HepG2 (cell line): Measurements from ENCODE around the gene NDE1. TPM values are rescaled to one million over a fixed set of nuclear protein-coding genes. Genes with fewer than 3 reads are reported as not detected.

Experiments
- CAMTA2 ChIP-seq: sonication (generic); formaldehyde crosslinking; IDR thresholded peaks from 2 replicates; pipeline ENCODE4 v1.4.0; 2020; ENCODE audit warnings: mild to moderate bottlenecking, missing genetic modification reagents, borderline replicate concordance
- CHCHD3 ChIP-seq: sonication (generic); formaldehyde crosslinking; IDR thresholded peaks from 2 replicates; pipeline ENCODE4 v1.8.0; 2022; ENCODE audit warnings: mild to moderate bottlenecking, missing genetic modification reagents, moderate library complexity
- EZH2 ChIP-seq: conservative IDR thresholded peaks from 2 replicates; pipeline ENCODE4 v1.6.1; 2012; ENCODE audit warnings: mild to moderate bottlenecking, low read depth, low read length, moderate library complexity
- NKX3-1 ChIP-seq: sonication (generic); formaldehyde crosslinking; IDR thresholded peaks from 2 replicates; pipeline ENCODE4 v1.5.0; 2020; ENCODE audit warnings: missing genetic modification reagents
- SMC3 ChIP-seq: IDR thresholded peaks from 2 replicates; pipeline ENCODE4 v1.6.1; 2011; ENCODE audit warnings: low read length, improper control_type of control experiment
- TOE1 ChIP-seq: sonication (generic); formaldehyde crosslinking; IDR thresholded peaks from 2 replicates; pipeline ENCODE4 v1.4.0; 2020; ENCODE audit warnings: mild to moderate bottlenecking, missing genetic modification reagents
- U2AF2 ChIP-seq: fragments of 200-400 bp; formaldehyde crosslinking; IDR thresholded peaks from 2 replicates; pipeline ENCODE4 v1.6.1; 2017; ENCODE audit warnings: low read depth, mild to moderate bottlenecking, low read length
- YY1 ChIP-seq: IDR thresholded peaks from 2 replicates; pipeline ENCODE4 v1.6.1; 2011; ENCODE audit warnings: low read length, low read depth, moderate library complexity, mild to moderate bottlenecking; ENCODE audit not compliant: insufficient read depth, insufficient replicate concordance
- ZFP41 ChIP-seq: sonication (generic); formaldehyde crosslinking; IDR thresholded peaks from 2 replicates; pipeline ENCODE4 v1.4.0; 2020; ENCODE audit warnings: mild to moderate bottlenecking, missing genetic modification reagents, borderline replicate concordance
- ZNF20 ChIP-seq: sonication (generic); formaldehyde crosslinking; IDR thresholded peaks from 2 replicates; pipeline ENCODE4 v1.4.0; 2020; ENCODE audit warnings: mild to moderate bottlenecking, moderate library complexity, missing genetic modification reagents
- ZNF224 ChIP-seq: sonication (generic); formaldehyde crosslinking; IDR thresholded peaks from 2 replicates; pipeline ENCODE4 v1.5.0; 2020; ENCODE audit warnings: mild to moderate bottlenecking, missing genetic modification reagents
- ZNF746 ChIP-seq: sonication (generic); formaldehyde crosslinking; IDR thresholded peaks from 2 replicates; pipeline ENCODE4 v1.8.0; 2022; ENCODE audit warnings: mild to moderate bottlenecking, missing genetic modification reagents
- polyA plus RNA-seq, 8 experiments: library from polyadenylated mRNA; depleted of rRNA in 3 of 8; stranded (reverse) in 7 of 8; unstranded in 1 of 8; fragments of >200 nt; fragmentation: Illumina TruSeq in 4 of 8; extraction: Trizol in 4 of 8; gene quantifications; 2 replicates each; pipeline versions ENCODE4 v1.2.1 to v1.2.3, GENCODE V29; 2011 to 2016; ENCODE audit warnings: low read depth in 4 of 8, missing spikeins in 1 of 8, mixed read lengths in 1 of 8; ENCODE audit not compliant: insufficient read depth in 1 of 8
- total RNA-seq, 5 experiments: library from RNA; depleted of rRNA; stranded (reverse); fragments of >200 nt; fragmentation: Illumina TruSeq; extraction: Trizol; gene quantifications; 2 replicates each; pipeline ENCODE4 v1.2.3, GENCODE V29; 2016; ENCODE audit warnings: low read depth in 1 of 5
- TF ChIP-seq, protein P1 (sequence below): sonication (generic); formaldehyde crosslinking; IDR thresholded peaks from 2 replicates; pipeline ENCODE4 v1.4.0; 2020; ENCODE audit warnings: mild to moderate bottlenecking, missing genetic modification reagents
- TF ChIP-seq, protein P2 (sequence below): sonication (generic); formaldehyde crosslinking; IDR thresholded peaks from 2 replicates; pipeline ENCODE4 v1.5.0; 2020; ENCODE audit warnings: mild to moderate bottlenecking, low read depth, missing genetic modification reagents, borderline replicate concordance
- TF ChIP-seq, protein P3 (sequence below), 2 experiments: sonication (generic) in 1 of 2; formaldehyde crosslinking in 1 of 2; IDR thresholded peaks; 2 replicates each; pipeline versions ENCODE4 v1.4.0 to v1.6.1; 2018 to 2020; ENCODE audit warnings: missing genetic modification reagents in 2 of 2, borderline replicate concordance in 1 of 2, low read depth in 1 of 2, mild to moderate bottlenecking in 1 of 2, missing biosample characterization in 1 of 2
- TF ChIP-seq, protein P4 (sequence below): sonication (generic); formaldehyde crosslinking; IDR thresholded peaks from 2 replicates; pipeline ENCODE4 v1.8.0; 2022; ENCODE audit warnings: mild to moderate bottlenecking, missing genetic modification reagents, moderate library complexity
- TF ChIP-seq, protein P5 (sequence below): fragments of 450-650 bp; IDR thresholded peaks from 2 replicates; pipeline ENCODE4 v1.6.1; 2017; ENCODE audit warnings: mild to moderate bottlenecking
- TF ChIP-seq, protein P6 (sequence below): sonication (generic); formaldehyde crosslinking; IDR thresholded peaks from 2 replicates; pipeline ENCODE4 v1.4.0; 2020; ENCODE audit warnings: mild to moderate bottlenecking, low read depth, missing genetic modification reagents

The NDE1 gene
- total and polyA plus RNA-seq, 2 of the 13 experiments (the other 11 are each of a cell fraction or from before 2014, with no cell fraction given), result 40.9 to 72.5 TPM

DNA sequence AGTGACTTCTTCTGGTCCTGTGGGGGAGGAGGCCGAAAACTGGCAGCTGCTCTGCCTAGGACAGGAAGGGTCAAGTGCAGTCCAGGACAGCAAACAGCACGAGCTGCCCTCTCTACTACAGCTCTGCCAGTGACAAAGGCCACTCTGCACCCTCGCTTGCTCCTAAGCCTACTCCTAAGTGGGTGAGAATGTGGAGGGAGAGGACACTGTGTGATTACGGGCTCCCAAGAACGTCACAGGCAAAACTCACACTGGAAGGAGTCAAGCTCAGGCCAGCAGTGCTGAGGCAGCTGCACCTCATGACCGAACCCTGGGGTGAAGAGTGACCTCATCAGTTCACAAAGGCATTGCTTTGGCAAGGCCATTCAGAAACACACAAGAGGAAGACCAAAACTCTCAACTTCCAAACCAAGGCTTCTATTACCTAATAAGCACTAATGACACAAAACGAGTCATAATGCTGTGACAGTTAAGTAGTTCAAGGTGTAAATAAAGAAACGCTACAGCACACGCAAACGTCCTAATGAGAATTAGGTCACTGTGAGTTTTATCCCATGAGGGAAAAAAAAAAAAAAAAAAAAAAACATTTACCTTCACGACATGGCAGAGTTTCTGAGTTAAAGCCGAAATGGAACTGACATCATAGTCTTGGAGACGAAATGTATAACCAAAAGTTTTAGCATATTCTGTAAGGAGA is 42.2 kb upstream of the NDE1 start (continued):
- TF ChIP-seq SMC3 (no peak), U2AF2 (no peak), CAMTA2 (CRISPR knock-in tag) (no peak), TOE1 (CRISPR knock-in tag) (no peak), YY1 (no peak), ZFP41 (CRISPR knock-in tag) (no peak), EZH2 (no peak), ZNF20 (CRISPR knock-in tag) (no peak), CHCHD3 (CRISPR knock-in tag) (no peak), NKX3-1 (CRISPR knock-in tag) (no peak), ZNF224 (CRISPR knock-in tag) (no peak), ZNF746 (CRISPR knock-in tag) (no peak)
- TF ChIP-seq, protein P1, sequence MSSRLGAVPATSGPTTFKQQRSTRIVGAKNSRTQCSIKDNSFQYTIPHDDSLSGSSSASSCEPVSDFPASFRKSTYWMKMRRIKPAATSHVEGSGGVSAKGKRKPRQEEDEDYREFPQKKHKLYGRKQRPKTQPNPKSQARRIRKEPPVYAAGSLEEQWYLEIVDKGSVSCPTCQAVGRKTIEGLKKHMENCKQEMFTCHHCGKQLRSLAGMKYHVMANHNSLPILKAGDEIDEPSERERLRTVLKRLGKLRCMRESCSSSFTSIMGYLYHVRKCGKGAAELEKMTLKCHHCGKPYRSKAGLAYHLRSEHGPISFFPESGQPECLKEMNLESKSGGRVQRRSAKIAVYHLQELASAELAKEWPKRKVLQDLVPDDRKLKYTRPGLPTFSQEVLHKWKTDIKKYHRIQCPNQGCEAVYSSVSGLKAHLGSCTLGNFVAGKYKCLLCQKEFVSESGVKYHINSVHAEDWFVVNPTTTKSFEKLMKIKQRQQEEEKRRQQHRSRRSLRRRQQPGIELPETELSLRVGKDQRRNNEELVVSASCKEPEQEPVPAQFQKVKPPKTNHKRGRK (CRISPR knock-in tag), result no peak; the same call in 1 of the 2 replicates
- TF ChIP-seq, protein P2, sequence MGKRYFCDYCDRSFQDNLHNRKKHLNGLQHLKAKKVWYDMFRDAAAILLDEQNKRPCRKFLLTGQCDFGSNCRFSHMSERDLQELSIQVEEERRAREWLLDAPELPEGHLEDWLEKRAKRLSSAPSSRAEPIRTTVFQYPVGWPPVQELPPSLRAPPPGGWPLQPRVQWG (CRISPR knock-in tag), result no peak
- TF ChIP-seq, protein P3, sequence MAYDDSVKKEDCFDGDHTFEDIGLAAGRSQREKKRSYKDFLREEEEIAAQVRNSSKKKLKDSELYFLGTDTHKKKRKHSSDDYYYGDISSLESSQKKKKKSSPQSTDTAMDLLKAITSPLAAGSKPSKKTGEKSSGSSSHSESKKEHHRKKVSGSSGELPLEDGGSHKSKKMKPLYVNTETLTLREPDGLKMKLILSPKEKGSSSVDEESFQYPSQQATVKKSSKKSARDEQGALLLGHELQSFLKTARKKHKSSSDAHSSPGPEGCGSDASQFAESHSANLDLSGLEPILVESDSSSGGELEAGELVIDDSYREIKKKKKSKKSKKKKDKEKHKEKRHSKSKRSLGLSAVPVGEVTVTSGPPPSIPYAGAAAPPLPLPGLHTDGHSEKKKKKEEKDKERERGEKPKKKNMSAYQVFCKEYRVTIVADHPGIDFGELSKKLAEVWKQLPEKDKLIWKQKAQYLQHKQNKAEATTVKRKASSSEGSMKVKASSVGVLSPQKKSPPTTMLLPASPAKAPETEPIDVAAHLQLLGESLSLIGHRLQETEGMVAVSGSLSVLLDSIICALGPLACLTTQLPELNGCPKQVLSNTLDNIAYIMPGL (CRISPR knock-in tag; IDR thresholded peaks at IDR 0.05; ENCODE audit: borderline replicate concordance in 1 of 2, low read depth in 1 of 2), result peak; percentile 18 to 31; a peak in 1 of 4 replicates
- TF ChIP-seq, protein P4, sequence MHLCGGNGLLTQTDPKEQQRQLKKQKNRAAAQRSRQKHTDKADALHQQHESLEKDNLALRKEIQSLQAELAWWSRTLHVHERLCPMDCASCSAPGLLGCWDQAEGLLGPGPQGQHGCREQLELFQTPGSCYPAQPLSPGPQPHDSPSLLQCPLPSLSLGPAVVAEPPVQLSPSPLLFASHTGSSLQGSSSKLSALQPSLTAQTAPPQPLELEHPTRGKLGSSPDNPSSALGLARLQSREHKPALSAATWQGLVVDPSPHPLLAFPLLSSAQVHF (CRISPR knock-in tag), result no peak
- TF ChIP-seq, protein P5, sequence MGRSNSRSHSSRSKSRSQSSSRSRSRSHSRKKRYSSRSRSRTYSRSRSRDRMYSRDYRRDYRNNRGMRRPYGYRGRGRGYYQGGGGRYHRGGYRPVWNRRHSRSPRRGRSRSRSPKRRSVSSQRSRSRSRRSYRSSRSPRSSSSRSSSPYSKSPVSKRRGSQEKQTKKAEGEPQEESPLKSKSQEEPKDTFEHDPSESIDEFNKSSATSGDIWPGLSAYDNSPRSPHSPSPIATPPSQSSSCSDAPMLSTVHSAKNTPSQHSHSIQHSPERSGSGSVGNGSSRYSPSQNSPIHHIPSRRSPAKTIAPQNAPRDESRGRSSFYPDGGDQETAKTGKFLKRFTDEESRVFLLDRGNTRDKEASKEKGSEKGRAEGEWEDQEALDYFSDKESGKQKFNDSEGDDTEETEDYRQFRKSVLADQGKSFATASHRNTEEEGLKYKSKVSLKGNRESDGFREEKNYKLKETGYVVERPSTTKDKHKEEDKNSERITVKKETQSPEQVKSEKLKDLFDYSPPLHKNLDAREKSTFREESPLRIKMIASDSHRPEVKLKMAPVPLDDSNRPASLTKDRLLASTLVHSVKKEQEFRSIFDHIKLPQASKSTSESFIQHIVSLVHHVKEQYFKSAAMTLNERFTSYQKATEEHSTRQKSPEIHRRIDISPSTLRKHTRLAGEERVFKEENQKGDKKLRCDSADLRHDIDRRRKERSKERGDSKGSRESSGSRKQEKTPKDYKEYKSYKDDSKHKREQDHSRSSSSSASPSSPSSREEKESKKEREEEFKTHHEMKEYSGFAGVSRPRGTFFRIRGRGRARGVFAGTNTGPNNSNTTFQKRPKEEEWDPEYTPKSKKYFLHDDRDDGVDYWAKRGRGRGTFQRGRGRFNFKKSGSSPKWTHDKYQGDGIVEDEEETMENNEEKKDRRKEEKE, result no peak
- TF ChIP-seq, protein P6, sequence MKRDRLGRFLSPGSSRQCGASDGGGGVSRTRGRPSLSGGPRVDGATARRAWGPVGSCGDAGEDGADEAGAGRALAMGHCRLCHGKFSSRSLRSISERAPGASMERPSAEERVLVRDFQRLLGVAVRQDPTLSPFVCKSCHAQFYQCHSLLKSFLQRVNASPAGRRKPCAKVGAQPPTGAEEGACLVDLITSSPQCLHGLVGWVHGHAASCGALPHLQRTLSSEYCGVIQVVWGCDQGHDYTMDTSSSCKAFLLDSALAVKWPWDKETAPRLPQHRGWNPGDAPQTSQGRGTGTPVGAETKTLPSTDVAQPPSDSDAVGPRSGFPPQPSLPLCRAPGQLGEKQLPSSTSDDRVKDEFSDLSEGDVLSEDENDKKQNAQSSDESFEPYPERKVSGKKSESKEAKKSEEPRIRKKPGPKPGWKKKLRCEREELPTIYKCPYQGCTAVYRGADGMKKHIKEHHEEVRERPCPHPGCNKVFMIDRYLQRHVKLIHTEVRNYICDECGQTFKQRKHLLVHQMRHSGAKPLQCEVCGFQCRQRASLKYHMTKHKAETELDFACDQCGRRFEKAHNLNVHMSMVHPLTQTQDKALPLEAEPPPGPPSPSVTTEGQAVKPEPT (CRISPR knock-in tag), result no peak
